ENCODE results near the gene PEX14.

The PEX14 gene

GRCh38 chr1:10646347-10646861 is 171.7 kb downstream of the PEX14 start:
- no peak for DNase-seq (ENCODE audit: low read depth, low spot score)

- no peak for DNase-seq (ENCODE audit: low read depth, low spot score)
These were observed 172.8 kb downstream of the PEX14 start for GRCh38 chr1:10647414-10648170.

- DNase-seq (ENCODE audit: low read depth, low spot score), result no peak
These were observed 174.2 kb downstream of the PEX14 start for GRCh38 chr1:10648689-10649516.

GRCh38 chr1:10649517-10650201 is 174.9 kb downstream of the PEX14 start:
- DNase-seq (ENCODE audit: low read depth, low spot score), result no peak

GRCh38 chr1:10650556-10651388 is 176.0 kb downstream of the PEX14 start:
- DNase-seq (ENCODE audit: low read depth, low spot score), result no peak

GRCh38 chr1:10651389-10651766 is 176.6 kb downstream of the PEX14 start:
- no peak for DNase-seq (ENCODE audit: low read depth, low spot score)

- DNase-seq (ENCODE audit: low read depth, low spot score), result no peak
These were observed 177.0 kb downstream of the PEX14 start for GRCh38 chr1:10651793-10652192.

GRCh38 chr1:10652626-10653025 is 177.9 kb downstream of the PEX14 start:
- DNase-seq (ENCODE audit: low read depth, low spot score), result no peak

GRCh38 chr1:10653370-10654125 is 178.8 kb downstream of the PEX14 start:
- no peak for DNase-seq (ENCODE audit: low read depth, low spot score)

- DNase-seq (ENCODE audit: low read depth, low spot score), result no peak
These were observed 180.3 kb downstream of the PEX14 start for GRCh38 chr1:10655002-10655401.

- no peak for DNase-seq (ENCODE audit: low read depth, low spot score)
These were observed 181.7 kb downstream of the PEX14 start for GRCh38 chr1:10656431-10656830.

- no peak for DNase-seq (ENCODE audit: low read depth, low spot score)
These were observed 182.5 kb downstream of the PEX14 start for GRCh38 chr1:10657088-10657847.

- DNase-seq (ENCODE audit: low read depth, low spot score), result no peak
These were observed 183.8 kb downstream of the PEX14 start for GRCh38 chr1:10658396-10659066.

- DNase-seq (ENCODE audit: low read depth, low spot score), result no peak
These were observed 184.5 kb downstream of the PEX14 start for GRCh38 chr1:10659218-10659617.

GRCh38 chr1:10659646-10660540 is 185.1 kb downstream of the PEX14 start:
- no peak for DNase-seq (ENCODE audit: low read depth, low spot score)

GRCh38 chr1:10661453-10661852 is 186.7 kb downstream of the PEX14 start:
- no peak for DNase-seq (ENCODE audit: low read depth, low spot score)

GRCh38 chr1:10662090-10662688 is 187.4 kb downstream of the PEX14 start:
- DNase-seq (ENCODE audit: low read depth, low spot score), result no peak
